8988T (cell line): ENCODE results near the gene CENPP.

Experiments used
- DNase-seq: peaks from one replicate; pipeline ENCODE4 v3.0.0; 2011

The CENPP gene

GRCh38 chr9:92603100-92603499 is 277.3 kb downstream of the CENPP start:
- no peak for DNase-seq

GRCh38 chr9:92603990-92604389 is 278.2 kb downstream of the CENPP start:
- no peak for DNase-seq

DNA sequence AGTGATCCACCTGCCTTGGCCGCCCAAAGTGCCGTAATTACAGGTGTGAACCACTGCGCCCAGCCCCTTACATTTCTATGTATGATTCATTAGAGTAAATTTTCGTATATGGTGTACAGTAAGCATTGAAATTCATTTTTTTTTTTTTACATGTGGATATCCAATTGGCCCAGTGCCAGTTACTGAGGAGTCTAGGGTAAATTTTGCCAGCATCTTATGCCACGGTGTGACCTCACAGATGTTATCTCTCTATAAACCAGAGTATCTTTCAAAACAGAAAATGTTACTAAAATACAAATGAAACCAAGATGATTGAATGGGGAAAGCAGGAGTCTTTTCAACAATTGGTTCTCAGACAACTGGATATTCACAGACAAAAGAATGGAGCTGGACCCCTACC is 279.5 kb downstream of the CENPP start:
- no peak for DNase-seq

- DNase-seq: no peak
These were observed 281.3 kb downstream of the CENPP start for GRCh38 chr9:92607088-92607487.

DNA sequence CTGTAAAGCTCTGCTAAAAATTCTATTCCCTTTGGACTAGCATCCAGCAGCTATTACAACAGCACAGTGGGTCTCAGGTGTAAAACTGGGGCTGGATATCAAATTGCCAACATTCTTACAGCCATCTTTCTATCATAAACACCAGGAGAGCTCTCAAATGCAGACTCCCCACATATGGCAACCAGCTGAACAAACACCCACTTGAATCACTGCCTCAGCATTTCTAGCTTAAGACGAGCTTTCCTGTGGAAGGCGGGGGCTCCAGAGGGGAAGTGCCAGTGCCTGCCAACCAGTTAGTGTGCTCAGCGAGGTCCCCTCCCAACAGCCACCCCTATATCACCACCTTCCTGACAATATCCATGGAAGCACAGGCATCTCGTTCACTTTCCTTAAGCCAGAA is 282.0 kb downstream of the CENPP start:
- DNase-seq: no peak

DNA sequence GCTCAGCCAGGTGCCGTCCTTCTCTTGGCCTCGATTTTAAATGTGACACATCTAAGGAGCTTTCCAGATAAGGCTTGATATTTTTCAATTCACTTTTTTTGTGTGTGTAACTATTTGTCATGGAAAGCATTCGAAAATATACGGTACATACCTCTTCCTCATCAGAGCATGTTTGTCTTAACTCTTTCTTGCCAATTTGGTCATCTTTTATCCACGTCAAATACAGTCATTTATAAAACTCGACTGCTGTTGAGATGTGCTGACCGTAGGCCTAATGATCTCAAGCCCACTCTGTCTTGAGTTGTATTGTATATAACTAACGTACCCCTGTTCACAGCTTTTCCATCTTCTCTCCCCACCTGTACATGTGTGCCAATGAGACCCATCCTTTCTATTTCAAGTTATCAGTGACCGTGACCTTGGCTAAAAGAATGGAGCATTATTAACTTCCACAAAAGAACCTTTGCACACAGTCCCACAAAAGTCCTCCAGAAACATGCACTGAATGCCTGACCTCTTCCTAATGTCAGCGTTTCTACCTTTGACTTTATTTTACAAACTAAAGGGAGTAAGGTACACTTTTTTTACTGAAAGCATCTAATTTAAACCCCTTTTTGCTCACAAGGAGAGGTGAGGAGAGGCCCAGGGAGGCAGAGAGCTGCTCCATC is 282.6 kb downstream of the CENPP start:
- no peak for DNase-seq

DNA sequence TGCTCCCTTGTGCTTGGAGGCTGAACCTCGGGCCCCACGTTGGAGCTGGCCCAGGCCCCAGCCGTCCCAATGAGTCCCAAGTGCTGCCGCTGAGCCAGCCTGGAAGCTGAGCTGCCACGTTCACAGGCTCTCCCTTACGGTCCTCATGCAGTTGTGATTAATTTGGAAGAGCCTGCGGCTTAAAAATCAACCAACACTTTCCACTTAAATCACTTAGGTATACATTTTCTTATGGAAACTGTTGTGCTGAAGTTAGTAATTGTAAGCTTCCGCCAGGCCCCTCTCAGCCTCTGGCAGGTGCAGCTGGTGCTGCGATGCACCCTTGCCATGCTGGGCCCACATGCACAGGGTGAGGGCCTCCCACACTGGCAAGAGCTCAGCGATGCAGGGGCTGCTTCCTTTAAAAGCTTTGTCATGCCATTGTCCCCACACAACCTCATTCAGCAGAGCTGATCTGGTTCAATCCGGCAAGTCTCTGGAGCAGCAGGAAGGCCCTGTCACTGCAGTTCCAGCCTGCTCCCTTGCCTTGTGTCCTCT is 283.2 kb downstream of the CENPP start:
- DNase-seq: no peak

- no peak for DNase-seq
These were observed 285.0 kb downstream of the CENPP start for GRCh38 chr9:92610470-92611420.

GRCh38 chr9:92611621-92612285 is 286.0 kb downstream of the CENPP start:
- DNase-seq: no peak

- DNase-seq: no peak
These were observed 286.5 kb downstream of the CENPP start for GRCh38 chr9:92612292-92612691.

- DNase-seq: no peak
These were observed 287.1 kb downstream of the CENPP start for GRCh38 chr9:92612816-92613215.

- no peak for DNase-seq
These were observed 287.7 kb downstream of the CENPP start for GRCh38 chr9:92613268-92614122.

- no peak for DNase-seq
These were observed 288.4 kb downstream of the CENPP start for GRCh38 chr9:92614123-92614510.

- no peak for DNase-seq
These were observed 289.2 kb downstream of the CENPP start for GRCh38 chr9:92614763-92615461.

GRCh38 chr9:92615790-92616189 is 290.0 kb downstream of the CENPP start:
- DNase-seq: no peak

DNA sequence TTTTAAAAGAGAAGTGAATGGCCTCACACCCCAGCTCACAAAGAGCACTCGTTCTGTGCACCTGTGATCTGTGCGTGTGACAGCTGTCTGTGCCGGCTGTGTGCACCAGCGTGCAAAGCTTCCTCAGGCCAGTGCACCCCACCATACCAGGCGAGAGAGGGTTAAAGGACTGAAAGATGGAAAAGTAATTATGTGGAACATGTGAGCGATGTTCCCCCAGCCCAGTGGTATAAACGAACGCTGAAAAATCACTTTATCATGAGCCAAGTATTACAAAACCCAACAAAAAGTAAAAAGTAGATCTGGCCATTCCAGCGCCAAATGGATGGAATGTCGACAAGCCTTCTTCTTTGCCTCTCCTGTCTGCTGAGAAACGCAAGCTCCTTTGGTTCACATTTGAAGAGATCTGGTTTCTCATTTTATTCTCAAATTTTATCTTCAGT is 290.5 kb downstream of the CENPP start:
- DNase-seq: no peak

DNA sequence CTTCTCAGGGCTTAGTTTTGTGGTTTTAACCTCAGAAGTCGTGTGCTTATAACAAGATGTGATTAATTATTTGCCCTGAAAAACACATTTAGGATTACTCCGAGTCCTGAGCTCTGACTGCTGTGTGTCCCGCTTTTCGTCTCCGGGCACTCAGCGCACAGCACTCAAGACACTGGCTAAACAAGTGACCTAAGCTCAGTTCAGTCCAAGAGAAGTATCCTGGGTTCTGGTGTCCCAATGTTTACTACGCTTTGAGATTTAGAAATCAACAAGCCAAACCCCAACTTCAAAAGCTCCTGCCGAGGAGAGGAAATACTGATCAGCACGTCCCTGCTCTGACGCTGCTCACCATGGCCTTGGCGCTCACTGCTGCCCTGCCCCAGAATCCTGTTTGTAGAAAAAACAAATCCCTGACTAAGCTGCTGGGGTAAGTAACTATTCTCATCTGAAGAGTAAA is 290.9 kb downstream of the CENPP start:
- no peak for DNase-seq

GRCh38 chr9:92617195-92617813 is 291.6 kb downstream of the CENPP start:
- no peak for DNase-seq

GRCh38 chr9:92617951-92618510 is 292.3 kb downstream of the CENPP start:
- no peak for DNase-seq

- no peak for DNase-seq
These were observed 293.0 kb downstream of the CENPP start for GRCh38 chr9:92618633-92619225.
